Stimulated activated CD4-positive, alpha-beta T cell treated with anti-CD3 and anti-CD28 coated beads, Interleukin-1b, Interleukin-23, amount 100 ng/mL, for 4 hours (primary cell): Measurements from ENCODE around the gene TMEM236.
"Not testable (repeated sequence)": the region's sequence is repeated elsewhere in the genome, so short reads cannot be mapped to it uniquely, and the experiment has no call there.

Experiments
- DNase-seq, 2 donors: peaks; one replicate each; pipeline ENCODE4 v3.0.0-alpha.2; 2020; ENCODE audit warnings: low read depth in 2 of 2

TMEM236 gene, protein sequence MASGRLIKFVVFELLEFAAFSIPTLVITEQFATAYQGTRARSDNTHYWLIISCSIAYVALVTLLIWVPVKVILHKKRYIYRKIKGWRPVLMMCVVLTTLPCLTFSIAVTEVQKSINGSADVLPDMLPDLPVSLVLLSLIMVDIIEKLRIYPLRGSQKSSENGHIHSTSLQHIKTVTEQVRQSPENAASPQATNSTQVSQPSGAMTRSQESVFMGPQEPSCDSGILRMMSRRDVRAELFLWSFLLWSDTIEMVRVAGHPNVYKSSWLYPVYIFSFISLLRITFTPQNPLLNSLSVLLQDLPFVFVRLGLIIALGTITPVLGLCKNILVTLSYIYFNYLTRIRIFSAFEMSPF

DNA sequence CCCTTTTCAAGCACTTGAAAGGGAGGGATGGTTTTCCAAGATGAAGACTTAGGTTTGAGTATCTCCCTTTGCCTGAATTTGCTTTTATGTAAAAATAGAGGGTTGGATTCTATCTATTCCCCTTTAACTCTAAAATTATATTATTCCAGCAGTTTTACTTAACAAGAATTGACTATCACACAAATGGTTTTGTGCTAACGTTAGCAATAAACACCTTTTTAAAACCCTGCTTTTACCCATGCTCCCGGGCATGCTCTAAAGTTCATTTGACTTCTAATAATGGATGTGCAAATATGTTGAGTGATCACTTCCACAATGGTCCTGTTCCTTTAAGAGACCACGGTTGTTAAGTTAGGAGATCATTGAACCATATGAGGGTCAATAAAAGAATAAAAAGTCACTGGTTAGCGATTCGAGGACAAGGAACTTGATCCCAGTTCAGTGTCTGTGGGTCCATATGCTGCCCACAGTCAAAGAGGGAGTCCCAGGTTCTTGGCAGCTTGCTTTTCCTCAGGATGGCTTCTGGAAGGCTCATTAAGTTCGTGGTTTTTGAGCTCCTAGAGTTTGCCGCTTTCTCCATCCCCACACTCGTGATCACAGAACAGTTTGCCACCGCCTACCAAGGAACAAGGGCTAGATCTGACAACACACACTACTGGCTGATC, at the start of gene TMEM236:
Gene TMEM236, plus strand, starts transcription at position 421 of the 665 bp plus-strand sequence. Its CDS starts 95 bp downstream, at position 516.
- no peak for DNase-seq

DNA sequence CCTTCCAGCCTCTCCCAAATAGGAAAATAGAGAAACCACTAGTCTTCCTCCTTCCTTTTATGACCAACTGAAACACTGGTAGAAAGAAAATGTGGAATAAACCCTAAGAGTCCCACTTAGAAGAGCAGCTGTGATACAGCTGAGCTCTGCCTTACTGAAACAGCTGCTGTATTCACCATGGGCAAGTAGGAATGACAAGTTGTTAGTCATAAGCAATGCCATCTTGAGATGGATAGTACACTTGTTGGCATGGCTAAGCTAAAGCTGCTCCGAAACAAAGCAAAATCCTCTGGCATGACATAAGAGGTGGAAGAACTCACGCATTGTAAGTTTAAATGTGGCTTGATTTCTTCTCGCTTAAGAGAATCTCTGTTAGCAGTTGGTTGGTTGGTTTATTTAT, 48.3 kb upstream of the TMEM236 start:
- no peak for DNase-seq

DNA sequence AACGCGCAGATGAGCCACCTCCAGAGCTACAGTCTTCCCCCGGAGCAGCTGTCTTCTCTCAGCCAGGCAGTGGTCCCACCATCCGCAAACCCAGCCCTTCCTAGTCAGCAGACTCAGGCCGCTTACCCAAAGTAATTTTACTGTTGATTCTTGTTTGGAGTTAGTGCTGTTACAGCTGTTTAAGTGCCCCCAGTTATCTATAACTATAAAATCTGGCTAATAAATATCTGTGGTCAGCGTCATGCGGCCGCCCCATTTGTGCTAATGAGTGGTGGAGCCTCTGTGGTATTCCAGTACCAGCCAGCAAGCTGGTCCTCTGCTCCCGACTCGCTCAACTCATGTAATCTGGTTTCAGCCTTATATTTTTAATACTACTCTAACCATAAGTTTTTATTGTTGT, 43.2 kb upstream of the TMEM236 start:
- no peak for DNase-seq

DNA sequence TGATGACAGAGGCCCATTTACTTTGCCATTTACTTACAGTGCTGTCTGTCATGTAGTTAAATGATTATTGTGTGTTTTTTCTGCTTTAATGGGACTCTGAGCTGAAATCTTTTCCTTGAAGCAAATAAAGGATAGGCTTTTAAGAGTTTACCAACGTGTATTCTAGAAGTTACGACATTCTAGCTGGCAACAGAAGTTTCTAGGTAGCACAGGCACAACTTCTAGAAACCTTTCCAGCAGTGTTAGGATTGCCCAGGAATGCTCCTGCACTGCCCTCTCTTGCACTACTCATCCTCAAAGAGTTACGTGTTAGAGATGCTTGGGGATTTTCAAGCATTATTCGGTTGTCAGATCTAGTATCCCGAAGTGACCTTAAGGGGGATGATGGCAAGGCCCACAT, 42.5 kb upstream of the TMEM236 start:
- DNase-seq, result no peak

DNA sequence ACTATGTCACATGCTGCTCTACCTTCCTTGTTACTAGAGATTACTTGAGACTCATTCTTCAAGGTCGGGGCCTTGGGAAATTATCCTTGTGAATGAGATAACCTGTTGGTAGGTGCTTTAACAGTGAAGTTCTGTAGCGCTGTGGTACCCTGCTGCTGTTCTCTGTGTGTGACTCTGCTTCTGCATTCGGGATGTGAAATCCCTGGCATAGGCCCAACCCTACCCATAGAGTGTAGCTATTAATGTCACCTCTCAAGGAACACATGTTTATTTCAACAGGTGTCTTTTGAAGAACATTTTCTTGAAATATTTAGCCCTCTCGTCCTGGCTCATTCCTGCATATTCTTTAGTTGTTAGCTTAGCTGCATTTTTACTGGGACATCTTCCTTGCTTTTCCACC, 41.8 kb upstream of the TMEM236 start:
- no peak for DNase-seq

DNA sequence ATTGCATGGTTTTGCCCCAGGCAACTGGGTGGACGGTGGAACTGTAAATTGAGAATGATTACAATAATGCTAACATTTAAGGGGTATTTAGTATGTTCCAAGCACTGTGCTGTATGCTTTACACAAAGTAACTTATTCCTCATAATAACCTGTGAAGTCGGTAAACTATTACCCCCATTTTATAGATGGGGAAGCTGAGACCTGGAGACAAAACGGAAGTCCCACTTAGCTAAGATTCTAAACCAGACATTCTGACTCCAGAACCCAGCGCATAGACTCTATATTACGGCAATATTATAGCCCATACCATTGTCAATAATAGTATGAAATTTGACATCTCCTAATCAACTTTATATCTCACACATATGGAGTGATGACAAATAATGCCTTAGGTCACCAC, 39.9 kb upstream of the TMEM236 start:
- DNase-seq, result no peak

DNA sequence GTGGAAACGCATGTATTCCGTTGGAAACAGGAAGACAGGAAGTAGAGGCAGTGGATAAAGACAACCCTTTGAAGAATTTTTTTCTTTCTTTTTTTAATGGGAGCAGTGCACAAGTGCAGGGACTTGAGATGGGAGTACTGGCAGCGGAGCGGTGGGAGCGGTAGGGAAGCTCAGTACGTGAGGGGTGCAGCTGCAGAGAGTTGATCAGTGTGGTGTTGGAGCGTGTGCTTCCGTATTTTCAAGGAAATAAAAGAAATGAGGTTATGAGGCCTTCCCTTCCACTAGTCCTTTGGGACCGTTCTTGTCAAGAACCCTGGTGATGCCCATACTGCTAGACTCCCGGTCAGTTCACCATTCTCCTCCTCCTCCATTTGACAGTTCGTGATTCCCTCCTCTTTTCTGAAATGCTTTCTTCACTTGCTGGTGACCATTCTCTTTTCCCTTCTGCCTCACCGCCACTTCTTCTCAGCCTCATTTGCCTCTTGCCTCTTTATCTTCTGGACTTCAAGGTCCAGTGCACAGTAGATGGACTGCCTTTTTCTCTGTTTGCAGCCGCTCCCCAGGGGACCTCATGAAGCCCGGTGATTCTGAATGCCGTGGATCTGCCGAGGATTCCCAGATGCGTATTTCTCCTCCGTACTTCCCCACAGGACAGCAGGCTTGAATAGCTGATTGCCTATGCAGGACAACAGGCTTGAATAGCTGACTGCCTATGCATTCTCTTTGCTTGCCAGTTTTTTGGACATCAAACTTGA, 39.1 kb upstream of the TMEM236 start:
- DNase-seq, result no peak

DNA sequence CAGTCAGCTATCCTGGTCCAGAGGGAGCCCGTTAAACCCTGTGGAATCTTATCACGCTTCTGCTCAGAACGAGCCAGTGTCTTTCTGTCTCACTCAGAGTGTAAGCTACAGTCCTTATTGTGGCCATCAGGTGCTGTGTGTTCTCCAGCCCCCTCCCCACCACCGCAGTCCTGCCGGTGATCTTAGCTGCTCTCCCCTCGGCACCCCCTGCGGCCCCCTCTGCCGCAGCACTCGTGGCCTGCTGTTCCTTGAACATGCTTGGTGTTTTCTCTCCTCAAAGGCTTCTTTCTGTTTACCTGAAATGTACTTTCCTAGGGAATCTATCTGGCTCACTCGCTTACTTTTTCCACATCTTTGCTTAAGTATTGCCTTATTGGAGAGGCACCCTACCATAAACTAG, 38.2 kb upstream of the TMEM236 start:
- no peak for DNase-seq

DNA sequence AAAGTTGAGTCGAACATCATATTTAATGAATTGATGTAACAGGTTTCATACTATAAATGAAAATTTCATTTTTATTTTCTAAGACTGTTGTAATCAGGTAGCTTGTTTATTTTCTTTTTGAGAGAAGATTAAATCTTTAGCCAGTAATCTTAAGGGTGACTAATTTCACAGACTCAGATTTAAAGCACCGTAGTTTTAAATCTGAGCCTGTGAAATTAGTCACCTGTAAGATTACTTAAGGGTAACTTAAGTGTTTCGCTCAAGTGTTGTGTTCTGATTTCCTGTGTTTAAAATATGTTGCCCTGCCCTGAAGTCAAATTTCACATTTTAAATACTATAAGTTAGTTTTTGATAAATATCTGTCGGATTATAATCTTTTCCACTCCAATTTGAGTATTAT, 35.8 kb upstream of the TMEM236 start:
- DNase-seq, result no peak

DNA sequence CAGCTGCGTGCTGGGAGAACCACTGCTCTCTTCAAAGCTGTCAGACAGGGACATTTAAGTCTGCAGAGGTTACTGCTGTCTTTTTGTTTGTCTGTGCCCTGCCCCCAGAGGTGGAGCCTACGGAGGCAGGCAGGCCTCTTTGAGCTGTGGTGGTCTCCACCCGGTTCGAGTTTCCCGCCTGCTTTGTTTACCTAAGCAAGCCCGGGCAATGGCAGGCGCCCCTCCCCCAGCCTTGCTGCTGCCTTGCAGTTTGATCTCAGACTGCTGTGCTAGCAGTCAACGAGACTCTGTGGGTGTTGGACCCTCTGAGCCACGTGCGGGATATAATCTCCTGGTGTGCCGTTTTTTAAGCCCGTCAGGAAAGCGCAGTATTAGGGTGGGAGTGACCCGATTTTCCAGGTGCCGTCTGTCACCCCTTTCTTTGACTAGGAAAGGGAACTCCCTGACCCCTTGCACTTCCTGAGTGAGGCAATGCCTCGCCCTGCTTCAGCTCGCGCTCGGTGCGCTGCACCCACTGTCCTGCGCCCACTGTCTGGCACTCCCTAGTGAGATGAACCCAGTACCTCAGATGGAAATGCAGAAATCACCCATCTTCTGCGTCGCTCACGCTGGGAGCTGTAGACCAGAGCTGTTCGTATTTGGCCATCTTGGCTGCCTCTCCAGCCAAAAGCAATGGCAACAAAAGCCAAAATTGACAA, 29.5 kb upstream of the TMEM236 start:
- not testable (repeated sequence) for DNase-seq

DNA sequence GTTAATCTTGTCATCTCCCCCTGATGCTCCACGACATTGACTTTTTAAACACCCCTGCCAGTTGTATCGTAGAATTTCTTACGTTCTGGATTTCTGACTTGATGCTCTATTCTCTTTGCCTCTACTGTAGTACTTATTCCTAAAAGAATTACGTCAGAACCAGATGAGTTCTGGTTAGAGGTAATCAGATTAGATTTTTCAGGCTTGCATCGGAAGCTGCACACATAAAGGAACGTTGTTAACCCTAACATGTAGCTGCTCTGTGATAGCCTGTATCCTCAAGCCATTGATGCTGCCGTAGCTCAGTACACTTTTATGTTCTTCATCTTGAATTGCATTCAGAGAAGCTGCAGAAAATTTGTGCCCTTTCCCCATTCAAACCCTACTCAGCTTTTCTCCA, 26.3 kb upstream of the TMEM236 start:
- DNase-seq, result no peak

DNA sequence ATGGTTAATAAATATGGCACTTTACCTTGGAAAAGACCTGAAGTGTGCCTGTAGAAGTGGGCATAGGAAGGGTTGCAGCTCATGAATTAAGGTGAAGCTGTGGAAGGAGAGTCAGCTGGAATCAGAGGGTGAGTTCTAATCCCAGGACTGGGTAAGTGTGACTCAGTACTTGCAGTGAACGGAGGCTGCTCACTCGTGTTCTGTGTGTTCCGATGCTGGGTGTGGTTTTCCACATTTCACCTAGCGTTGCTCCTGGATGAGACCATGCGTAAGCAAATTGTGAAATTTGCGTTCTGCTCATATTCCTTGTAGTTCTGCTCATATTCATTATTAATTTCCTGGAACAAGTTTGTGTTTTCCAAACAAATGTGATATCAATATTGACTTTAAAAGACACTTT, 22.4 kb upstream of the TMEM236 start:
- no peak for DNase-seq

DNA sequence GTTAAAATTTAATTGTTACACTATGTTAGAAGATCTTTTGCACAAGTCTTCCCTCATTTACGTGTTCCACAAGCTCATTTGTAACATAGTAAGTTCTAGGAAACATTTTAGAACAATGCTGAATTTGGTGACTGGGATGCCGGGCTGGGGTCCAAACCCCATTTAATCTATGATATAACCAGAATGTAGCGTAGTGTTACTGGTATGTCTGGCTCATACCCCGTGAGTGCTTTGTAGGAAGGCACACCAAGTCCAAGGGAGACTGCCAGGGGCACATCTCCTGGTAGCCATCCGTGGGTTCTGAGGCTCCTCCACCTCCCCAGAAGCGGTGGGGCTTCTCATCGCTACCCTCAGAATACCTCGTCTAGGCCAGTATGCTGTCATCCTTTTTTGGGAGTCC, 21.3 kb upstream of the TMEM236 start:
- DNase-seq, result no peak

DNA sequence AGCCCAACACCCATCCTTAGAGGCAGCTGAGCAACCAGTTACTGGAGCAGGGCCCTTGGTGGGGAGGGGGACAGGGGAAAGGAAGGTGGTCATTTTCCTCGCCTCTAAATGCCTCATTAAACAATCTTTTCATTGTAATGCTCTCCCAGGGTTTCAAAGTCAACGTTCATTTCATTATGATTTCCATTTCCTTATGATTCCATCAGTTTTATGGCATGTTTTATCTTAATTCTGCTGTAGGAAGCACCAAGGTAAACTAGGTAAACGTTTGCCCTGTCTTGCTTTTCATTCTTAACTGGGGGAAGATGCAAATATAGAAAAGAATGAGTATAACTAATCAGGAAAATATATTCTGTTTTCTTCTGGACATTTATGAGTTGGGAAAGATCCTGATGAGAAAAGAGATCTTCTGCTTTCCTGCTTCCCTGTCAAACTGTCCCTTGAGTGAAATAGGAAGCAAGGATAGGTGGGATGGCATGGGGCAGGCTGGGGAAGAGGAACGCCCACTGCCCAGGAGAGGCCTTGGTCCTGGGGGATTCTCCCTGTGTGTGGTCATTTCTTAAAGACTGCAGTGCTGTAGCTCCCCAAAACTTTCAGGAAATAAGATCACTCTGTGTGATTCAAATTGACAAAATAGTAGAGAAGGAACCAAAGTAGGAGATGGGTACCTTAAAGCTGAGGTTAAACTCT, 20.5 kb upstream of the TMEM236 start:
- DNase-seq, result no peak

DNA sequence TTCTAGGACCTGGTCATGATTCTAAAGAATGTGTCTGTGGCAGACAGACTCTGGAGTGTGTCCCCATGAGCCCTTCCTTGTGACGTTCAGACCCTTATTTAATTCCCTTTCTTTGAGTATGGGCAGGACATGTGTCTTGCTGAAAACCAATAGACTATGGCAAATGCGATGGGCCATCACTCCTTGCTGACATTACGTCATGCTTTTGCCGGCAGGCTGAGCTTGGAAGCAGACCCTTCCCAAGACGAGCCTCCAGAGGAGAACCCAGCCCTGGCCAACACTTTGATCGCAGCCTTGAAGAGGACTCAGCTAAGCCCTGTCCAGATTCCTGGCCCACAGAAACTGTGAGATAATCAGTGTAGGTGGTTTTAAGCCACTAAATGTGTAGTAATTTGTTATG, 18.4 kb upstream of the TMEM236 start:
- DNase-seq, result no peak

DNA sequence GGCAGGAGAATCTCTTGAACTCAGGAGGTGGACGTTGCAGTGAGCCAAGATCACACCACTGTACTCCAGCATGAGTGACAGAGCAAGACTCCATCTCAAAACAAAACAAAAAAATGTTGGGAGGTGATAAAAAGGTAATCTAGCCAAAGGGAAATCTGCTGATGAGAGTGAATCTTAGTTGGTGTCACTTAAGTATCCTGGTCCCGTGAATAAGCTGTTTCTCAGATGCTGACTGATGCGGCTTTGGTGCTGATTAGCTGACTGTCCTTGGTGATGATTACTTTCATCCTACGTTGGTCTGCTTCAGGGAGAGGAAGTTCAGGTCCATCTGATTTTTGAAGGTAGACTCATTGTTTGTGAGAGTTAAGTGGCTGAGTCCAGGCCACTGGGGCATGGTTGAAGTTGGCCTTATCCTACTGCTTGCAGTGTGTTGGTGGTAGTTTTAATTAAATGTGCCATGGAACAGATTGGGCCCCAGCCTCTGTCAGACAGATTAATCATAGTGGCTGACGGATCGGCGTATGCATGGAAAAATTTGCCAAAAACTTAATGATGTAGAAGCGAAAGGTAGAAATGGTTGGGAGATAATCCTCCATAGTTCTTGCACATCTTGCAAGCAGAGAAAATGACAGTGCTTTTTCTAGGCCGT, 17.4 kb upstream of the TMEM236 start:
- DNase-seq, result no peak

DNA sequence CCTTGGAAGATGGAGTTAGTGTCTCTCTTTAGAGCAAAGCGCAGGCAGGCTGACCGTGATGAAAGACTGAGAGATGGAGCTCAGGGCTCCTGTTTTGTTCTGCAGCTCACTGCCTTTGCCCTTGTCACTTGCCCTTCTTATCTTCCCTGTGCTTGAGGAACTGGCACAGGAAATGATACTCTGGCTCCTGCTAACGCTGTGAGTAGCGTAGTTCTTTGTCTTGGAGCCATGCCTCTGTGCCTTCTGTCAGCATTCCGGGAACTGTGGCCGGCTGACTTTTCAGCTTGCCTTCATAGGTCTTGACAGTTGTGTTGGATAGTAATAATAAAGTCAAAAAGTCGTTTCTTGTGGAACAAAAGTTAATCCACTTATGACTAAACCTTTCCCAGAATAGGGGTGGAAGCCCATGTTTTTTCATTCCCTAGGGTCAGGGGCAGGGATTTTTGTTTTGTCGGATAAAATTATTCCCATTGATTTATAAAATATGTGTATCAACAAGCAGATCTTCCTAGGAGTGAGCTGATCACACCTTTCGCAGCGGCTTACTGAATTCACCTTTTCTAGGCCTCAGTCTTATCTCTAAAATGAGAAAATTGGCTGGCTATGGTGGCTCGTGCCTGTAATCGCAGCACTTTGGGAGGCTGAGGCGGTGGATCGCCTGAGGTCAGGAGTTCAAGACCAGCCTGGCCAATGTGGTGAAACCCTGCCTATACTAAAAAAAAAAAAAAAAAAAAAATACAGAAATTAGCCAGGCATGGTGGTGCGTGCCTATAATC, 16.6 kb upstream of the TMEM236 start:
- no peak for DNase-seq

DNA sequence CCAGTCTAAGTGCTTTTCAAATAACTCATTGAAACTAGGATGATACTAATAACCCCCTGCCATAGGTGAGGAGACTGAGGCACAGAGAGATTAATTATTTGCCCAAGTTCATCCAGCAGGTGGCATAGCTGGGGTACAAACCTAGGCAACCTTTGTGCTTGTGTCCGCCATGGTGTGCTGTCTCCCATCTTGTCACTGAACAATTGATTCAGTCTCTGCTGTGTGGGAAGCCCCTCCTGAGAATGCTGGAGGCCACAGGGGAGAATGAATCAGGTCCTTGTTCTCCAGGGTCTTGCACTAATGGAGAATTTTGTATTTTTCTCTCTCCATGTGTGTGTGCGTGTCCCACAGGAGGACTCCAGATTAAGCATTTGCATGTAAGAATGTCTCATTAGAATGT, 15.8 kb upstream of the TMEM236 start:
- DNase-seq, result no peak

DNA sequence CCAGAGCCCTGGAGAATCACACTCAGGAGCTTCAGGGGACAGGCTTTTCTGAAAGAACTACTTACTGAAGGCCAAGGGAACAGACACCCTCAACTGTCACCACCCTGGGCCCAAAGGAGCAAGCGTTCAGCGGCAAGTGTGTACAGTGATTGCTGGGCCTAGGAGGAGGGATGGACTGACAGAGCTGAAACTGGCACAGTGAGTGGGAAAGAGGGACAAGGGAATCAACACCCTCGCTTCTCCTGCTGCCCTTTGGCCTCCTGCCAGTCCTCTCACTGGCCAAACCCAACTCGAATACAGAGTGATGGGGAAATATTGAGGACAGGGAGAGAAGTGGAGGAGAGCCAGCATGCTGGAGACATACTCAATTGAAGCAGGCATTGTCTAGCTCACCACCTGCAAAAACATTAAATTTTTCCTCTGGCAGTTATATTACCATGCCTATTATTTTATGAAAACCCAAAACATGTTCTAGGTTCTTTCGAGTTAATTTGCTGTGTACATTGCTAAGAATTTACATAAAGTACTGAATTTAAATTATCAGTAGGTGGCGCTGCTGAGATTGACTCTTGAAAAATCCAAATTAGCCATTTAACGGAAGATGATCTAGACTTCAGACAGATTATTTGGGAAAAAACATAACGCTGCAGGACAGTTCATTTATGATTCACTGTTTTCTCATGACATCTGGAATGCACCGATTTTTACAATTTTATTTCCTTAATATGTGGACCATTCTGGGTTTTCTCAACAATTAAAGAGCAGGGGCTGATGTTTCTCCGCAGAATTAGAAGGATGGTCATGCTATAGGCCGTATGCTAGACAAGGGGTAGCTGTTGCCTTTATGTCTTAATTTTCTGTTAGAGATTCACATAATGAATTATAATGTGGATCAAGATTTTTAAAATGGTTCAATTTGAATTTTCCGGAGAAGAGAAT, 14.7 kb upstream of the TMEM236 start:
- no peak for DNase-seq
